HG03135 (cell line): ENCODE measurements around the gene TAF15.

ENCODE experiments used
- ATAC-seq: cut with Tn5 transposase; IDR thresholded peaks from one replicate; pipeline ENCODE4 v1.9.1; 2021; ENCODE audit warnings: mild to moderate bottlenecking, moderate library complexity; ENCODE audit not compliant: unreplicated experiment

Gene TAF15

DNA sequence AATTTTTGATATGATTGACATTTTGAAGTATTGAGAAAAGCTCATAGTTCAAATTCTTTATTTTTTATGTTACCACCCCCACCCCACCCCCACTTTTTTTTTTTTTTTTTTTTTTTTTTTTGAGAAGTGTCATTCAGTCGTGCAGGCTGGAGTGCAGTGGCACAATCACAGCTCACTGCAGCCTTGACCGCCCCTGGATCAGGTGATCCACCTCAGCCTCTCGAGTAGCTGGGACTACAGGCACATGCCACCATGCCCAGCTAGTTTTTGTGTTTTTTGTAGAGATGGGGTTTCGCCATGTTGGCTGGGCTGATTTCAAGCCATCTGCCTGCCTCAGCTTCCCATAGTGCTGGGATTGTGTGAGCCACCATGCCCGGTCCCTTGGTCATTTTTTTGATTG, 7.4 kb downstream of the TAF15 start:
- ATAC-seq = no peak

DNA sequence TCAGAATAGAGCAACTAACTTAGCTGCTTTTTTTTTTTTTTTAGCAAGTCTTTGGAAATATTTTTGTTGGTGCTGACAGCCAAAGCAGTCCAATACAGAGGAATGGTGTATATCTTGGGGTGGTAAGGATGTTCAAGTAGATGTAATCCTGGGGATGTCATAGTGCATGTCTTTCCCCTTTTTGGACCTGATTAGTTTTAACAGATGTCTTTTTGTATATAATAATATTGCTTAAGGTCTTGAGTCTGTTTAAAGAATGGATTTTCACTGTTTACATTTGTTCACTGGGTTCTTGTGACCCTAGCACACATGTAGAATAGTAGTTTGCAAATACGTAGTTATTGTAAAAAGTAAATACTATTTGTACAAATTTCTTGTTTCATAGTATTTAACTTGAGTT, 7.9 kb downstream of the TAF15 start:
- ATAC-seq = no peak

DNA sequence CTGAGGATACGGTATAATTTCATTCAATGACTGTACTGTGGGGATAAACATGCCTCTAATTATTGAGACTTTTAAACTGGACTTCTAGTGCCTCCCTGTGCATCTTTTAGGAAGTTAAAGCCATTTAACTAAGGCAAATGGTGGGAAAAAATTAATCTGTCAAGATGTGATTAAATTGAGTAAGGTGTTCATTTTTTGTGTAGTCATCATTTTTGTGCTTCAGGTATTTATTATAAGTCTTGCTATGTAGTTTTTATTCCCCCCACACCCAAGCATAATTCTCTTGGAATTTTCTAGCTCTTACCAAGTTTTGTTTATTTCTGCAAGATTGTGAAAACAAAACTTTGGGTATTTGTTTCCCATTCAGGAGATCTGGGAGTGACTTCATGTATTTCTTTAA, 10.2 kb downstream of the TAF15 start:
- ATAC-seq = no peak

DNA sequence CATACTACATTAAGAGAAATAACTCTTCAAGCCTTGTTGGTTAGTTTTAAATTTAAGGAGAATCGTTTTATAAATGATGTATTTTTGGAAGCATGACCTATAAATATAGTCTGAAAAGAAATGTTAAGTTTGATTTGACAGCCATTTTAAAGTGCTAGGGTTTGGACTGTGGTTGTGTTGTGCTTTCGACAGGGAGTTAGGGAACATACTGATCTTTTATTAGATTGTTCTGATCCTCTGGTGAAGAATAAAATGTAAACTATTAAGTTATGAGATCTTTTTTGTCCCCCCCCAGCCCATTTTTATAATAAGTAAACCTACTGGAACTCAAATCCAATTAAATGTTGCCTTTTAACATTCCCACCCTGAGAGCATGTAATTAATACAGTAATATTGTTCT, 12.0 kb downstream of the TAF15 start:
- no peak for ATAC-seq

DNA sequence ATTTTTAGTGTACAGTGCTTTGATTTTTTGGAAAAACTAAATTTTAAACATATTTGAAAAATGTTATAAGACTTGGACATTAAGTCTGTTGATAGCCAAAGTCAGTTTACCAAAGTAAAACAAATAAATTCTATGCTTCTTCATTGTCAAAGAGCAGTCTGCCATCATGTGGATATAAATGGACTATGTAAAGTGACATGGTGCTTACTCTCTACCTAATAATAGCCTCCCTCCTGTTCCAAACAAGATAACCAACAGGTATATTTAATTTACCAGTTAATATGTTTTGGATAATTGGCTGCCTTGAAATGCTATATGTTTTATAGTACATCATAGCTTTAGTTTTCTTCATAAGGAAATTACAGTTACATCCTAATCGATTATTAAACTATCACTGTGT, 15.9 kb downstream of the TAF15 start:
- ATAC-seq = no peak

DNA sequence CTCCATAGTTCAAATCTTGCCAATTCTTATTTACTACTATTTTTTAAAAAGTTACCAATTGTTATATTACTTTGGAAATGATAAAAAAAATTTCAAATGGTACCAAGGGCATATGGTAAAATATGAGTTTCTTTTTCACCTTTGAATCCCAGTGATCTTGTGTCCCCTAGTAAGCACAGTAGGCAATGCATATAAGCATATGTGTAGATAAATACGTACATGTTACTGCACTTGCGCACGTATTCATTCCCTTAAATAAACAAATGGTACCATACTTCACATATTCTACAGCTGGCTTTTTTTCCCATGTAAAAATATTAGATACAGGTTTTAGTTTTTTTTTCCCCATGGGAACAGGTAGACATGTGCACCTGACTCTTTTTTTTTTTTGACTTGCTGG, 31.8 kb downstream of the TAF15 start:
- ATAC-seq = no peak

DNA sequence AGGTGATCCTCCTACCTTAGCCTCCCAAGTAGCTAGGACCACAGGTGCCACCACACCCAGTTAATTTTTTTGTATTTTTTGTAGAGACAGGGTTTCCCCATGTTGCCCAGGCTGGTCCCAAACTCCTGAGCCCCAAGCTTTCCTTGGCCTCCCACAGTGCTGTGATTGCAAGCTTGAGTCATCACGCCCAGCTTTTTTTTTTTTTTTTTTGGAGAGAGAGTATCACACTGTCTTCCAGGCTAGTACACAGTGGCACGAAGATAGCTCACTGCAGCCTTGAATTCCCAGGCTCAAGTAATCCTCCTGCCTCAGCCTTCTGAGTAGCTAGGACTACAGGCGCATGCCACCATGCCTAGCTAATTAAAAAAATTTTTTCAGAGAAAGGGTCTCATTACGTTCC, 32.2 kb downstream of the TAF15 start:
- ATAC-seq = no peak

DNA sequence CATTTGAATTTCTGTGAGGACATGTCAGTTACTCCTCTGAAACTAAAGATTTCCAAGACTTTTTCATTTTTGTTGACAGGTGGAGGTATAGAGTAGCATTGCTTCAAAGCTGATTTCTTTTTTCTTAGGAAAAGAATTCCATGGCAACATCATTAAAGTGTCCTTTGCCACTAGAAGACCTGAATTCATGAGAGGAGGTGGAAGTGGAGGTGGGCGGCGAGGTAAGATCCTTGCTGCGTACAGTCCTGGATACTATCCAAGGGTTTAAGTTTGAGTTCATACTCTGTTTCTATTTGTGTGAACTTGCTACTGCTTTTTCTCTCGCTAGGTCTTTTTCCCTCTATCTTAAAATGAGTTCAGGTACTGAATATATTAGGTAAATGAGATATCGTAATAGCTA, 33.0 kb downstream of the TAF15 start:
- ATAC-seq = no peak

DNA sequence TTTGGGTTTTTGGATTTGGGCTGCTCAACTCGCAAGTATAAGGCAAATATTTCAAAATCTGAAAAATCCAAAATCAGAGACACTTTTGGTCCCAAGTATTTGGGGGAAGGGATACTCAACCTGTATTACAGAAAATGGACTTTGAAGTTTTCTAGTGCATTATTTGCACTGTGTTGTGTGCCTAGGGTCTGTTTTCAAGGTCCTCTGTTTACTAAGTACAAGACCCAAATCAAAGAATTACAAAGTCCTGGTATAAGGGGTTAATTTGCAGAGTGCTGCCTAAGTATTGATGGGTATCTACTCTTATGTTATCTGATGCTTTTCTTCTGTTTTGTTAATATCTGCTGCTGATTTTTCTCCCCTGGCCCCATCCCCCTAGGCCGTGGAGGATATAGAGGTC, 34.4 kb downstream of the TAF15 start:
- ATAC-seq = no peak

DNA sequence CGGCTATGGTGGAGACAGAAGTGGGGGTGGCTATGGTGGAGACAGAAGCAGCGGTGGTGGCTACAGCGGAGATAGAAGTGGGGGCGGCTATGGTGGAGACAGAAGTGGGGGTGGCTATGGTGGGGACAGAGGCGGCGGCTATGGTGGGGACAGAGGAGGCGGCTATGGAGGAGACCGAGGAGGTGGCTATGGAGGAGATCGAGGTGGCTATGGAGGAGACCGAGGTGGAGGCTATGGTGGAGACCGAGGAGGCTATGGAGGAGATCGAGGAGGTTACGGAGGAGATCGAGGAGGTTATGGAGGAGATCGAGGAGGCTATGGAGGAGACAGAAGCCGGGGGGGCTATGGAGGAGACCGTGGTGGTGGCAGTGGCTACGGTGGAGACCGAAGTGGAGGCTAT, 35.3 kb downstream of the TAF15 start:
- ATAC-seq = no peak

DNA sequence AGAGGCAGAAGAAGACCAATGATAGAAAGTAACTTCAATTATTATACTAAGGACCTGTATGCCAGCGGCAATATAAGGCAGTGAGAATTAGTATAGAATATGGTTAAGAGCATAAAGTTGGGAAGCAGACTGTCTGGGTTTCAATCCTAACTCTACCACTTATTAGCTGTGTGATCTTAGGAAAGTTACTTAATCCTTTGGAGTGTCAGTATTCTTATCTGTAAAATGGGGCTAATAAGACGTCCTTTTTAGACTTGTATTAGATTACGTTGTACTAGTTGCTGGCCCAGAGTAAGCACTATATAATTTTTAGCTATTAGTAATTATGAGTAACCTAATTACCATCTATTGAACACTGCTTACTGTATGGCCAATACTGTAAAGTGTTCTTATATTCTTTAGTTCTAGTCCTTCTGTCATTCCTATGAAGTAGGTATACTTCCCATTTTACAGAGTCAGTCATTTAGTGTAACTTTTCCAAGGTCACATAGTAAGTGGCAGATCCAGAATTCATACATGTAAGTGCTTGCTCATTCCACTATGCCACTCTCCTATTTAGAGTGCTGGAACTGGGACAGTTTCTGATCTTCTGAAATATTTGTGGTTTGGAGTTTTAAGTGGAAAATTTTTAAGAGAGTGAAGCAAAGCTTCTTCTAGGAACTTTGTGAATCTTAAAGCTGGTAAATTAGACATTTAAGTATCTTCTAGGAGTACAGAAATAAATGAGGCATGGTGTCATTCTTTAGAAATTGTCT, 36.9 kb downstream of the TAF15 start:
- no peak for ATAC-seq

DNA sequence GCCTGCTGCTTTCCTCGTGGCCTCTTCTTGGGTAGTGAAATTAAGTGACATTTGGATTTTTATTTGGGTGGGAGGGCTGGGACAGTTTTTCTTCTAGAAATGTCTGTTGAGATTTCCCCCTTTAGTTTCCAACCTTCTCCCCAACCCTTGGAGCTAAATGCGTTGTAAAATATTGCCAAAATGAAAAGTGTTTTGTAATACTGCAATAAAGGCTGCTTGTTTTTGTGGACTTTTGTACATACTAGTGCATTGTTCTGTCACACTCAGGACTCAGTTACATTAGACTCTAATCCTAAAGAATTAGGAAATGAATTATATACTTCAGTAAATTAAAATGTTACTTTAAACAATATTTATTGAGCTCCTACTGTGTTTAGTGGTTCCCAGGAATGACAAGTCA, 37.7 kb downstream of the TAF15 start:
- ATAC-seq = no peak

DNA sequence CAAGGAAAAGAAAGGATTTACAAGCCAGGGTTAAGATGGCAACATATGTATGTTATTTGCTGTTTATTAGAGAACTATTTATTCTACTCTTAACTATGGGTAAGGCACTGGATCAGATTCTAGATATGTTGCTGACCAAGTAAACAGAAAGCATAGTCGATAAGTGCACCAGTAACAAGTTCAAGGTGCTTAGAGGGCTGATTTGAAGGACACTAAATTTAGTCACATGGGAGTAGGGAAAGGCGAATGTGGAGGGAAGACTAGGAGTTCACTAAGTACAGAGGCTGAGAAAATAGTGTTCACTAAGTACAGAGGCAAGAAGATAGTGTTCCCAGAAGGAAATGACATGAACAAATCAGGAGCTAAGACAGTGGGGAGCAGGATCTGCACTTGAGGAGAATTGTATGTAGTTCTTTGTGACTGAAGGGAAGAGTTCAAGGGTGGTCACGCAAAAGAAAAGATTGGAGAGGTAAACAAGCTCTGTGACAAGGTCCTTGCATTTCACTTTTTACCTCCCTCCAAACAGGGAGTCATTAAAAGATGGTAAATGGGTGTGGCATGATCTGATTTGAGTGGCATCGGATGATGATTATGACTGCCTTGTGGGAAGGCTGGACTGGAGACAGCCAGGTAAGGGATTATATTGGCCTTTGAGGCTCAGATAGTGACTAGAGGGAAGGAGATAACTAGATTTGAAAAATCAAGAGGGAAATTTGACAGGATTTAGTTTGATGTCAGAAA, 38.5 kb downstream of the TAF15 start:
- ATAC-seq = no peak

DNA sequence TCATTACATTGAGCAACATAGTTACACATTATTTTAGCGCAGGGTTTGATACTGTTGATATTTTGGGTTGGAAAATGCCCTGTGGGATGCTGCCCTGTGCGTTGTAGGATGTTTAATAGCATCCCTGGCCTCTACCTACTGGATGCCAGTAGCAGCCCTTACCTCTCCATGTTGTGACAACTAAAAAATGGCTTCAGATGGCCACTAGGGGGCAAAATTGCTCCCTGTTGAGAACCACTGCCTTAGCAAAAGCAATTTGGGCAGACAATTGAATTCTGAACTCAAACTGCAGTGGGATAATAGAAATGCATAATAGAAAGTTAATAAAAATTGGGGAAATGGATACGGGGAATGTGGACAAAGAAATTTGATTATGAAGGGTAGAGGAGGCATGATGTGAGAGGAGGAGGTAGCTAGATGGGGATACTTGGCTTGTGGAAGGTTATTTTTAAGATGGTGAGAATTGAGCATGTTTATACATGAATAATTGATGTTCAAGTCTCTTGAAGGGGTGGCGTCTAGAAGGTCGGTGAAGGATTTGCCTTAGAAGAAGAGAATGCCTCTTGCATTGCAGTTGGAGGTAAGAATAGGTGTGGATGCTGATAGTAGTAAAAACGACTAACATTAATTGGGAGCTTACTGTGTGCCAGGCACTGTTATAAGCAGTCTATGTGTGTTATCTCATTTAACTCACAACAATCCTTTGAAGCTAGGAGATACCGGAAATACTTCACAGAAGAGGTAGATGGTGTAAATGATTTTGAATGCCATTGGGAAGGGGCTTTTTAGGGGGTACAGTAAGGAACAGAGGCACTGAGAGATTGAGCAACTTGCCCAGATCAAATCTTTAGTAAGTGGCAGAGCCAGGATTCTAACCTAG, 40.4 kb downstream of the TAF15 start:
- no peak for ATAC-seq

DNA sequence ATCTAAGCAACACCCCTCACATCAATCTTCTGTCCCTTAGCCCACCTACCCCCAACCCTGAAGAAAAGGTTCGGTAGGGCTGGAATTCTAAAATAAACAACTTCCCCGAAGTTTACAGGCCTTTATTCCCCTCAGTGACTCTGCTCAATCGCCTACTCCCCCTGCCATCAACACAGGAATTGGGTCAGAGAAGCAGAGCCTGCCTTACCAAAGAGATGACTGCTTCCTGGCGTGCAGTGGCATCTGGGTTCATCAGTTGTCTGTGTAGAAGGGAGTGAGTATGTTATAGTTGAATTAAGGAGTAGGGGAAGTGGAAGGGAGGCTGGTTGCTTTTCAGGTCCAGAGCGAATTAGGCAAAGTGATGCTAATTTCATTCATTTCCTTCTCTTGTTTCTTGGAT, 46.7 kb downstream of the TAF15 start:
- no peak for ATAC-seq

DNA sequence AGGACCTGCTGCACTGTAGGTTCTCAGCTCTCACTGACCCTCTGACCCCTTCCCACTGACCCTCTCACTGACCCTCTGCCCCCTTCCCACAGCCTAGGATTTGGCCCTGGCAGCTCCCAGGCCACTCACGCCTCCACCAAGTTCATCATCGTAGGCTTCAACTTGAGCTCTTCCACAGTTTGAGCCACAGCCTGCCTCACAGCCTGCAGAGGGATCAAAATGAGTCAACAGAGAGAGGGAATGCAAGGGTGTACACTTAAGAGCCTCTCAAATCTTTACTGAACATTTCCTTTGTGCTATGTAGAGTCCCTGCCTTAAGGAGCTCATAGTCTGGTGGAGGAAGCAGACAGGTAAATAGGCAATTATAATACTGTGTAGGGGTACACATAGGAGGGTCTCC, 47.3 kb downstream of the TAF15 start:
- no peak for ATAC-seq

DNA sequence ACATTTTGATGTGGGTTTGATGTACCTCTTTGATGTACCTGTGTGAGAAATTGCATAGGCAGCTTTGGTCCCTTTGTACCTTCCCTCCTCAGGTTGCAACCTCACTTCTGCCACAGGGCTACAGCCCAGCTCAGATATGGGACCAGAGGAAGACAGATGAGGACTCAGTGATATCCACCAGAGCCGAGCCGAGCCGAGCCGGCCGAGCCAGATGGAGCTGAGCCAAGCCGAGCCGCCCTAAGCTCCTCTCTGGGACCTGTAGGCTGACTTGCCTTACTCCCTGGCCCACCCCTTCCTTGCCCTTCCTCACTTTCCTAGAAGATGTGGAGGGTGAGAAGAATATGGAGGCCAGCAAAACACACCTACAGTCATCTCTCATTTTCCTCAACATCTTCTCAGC, 55.6 kb downstream of the TAF15 start:
- no peak for ATAC-seq

DNA sequence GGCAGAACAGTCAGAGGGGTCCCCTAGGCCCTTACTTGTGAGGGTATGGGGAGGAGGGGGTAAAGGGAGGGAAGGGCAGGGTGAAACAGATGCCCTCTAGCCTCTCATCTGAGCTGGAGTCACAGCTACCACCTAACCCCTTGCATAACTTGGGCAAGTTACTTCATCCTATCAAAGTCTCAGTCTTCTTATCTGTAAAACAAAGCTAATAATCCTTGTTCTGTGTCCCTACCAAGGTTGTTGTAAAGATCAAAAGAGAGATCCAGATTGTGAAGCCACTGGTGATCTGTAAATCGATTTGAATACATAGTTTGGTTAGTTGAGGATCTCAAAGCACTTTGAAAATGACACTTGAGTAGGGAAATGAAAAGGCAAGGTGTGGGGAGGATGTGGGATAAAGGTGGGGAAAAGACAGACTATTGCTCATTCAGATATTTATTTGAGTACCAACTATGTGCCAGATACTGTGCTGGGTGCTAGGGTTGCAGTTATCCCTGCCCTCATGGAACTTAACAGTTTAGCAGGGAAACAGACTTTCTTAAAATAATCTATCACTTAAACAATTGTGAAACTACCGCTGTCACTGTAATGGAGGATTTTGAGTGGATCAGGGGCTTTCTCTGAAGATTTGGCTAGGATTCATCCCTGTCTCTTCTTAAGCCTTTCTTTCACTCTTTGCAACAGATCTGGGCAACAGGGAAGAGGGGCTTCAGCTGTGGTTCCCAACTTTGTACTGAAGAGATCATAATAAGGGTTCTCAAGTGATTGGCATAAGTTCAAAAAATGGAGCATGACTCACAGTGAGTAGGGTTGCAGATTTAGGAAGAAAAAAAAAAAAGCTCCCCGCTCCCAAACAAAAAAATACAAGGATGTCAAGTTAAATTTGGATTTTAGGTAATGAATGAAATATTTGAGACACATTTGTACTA, 56.4 kb downstream of the TAF15 start:
- no peak for ATAC-seq

DNA sequence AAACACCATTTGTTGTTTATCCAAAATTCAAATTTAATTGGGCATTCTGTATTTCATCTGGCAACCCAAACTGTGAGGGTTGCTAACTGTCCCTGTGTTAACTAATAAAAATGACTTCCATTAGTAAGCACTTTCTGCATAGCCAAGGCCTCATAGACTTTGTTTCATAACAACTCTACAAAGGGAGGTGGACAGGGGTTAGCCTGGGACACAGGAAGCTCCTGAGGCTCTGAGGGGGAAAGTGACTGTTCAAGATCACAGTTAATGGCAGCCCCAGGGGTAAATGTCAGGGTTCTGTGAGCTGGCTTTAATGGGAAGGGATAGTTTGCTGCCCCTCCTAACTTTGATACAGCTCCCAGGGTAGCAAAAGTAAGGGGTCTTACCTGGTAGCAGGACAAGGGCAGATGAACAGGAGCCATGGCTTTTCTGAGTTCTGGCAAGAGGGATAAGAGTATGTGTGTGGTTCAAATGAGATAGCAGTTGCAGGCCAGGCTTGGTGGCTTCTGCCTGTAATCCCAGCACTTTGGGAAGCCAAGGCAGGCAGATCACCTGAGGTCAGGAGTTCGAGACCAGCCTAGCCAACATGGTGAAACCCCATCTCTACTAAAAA, 57.2 kb downstream of the TAF15 start:
- ATAC-seq = no peak

DNA sequence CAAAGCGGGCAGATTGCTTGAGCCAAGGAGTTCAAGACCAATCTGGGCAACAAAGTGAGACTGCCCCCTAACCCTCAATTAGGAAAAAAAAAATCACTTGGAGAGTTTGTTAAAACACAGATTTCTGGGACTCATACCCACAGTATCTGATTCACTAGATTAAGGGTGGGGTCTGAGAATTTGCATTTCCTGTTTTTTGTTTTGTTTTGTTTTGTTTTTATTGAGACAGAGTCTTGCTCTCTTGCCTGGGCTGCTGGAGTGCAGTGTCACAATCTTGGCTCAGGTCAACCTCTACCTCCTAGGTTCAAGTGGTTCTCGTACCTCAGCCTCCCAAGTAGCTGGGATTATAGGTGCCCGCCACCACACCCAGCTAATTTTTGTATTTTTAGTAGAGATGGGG, 58.3 kb downstream of the TAF15 start:
- no peak for ATAC-seq
